K562 (cell line): ENCODE results near the gene SACM1L. TPM values are rescaled to one million over a fixed set of nuclear protein-coding genes. Genes with fewer than 3 reads are reported as not detected.

Experiments used
- ATAC-seq: fragments of 200-7000 bp; cut with Tn5 transposase; 3 replicates; pipeline ENCODE4 v1.9.1; 2020; ENCODE audit warnings: moderate library complexity
- BruUV-seq: library from RNA; stranded (reverse); fragments of 400-500 nt; replicated peaks from 2 replicates; lab custom pipeline; 2021; lab: Mats Ljungman, UMichigan
- CTCF ChIA-PET: fragments of 300-600 bp; formaldehyde crosslinking; extraction: SDS; loops from one replicate; lab custom pipeline; 2021; ENCODE audit warnings: low intra/inter-chr PET ratio; lab: Yijun Ruan, JAX
- POLR2A ChIA-PET: fragments of 300-600, 350-650 bp; sonication (Branson Sonifier 250); formaldehyde crosslinking; extraction: SDS; loops from one replicate; lab custom pipeline; 2021; ENCODE audit warnings: antibody characterized with exemption, inconsistent platforms; lab: Yijun Ruan, JAX
- DNase-seq, 4 experiments: peaks; one replicate each; pipeline versions ENCODE4 v3.0.0 to v3.0.0-alpha.2; 2011 to 2018; ENCODE audit warnings: low spot score in 3 of 4, mixed read lengths in 3 of 4; ENCODE audit errors: extremely low read depth in 1 of 4
- FAIRE-seq: peaks from 2 replicates; lab custom pipeline; 2011; peaks lifted over from hg19 to GRCh38; lab: Jason Lieb, UNC
- H2AFZ ChIP-seq: 2 replicates; pipeline ENCODE4 v1.6.0; 2011; ENCODE audit warnings: low read depth, low read length, control low read depth, inconsistent platforms
- H3K27ac ChIP-seq: fragments of 200-600 bp; 3 replicates; pipeline ENCODE4 v1.8.0; 2011; ENCODE audit warnings: low read depth, mild to moderate bottlenecking, control low read depth, inconsistent platforms, low read length, moderate library complexity, mixed read lengths; ENCODE audit errors: extremely low read depth
- H3K27me3 ChIP-seq, 2 experiments: fragments of 300-600 bp in 1 of 2; 2 replicates in 1 of 2; 3 replicates in 1 of 2; pipeline versions ENCODE4 v1.6.0 to v1.8.0; 2011; ENCODE audit warnings: inconsistent platforms in 2 of 2, low read length in 2 of 2, mild to moderate bottlenecking in 1 of 2, mixed read lengths in 1 of 2, moderate library complexity in 1 of 2; ENCODE audit not compliant: control insufficient read depth in 2 of 2, insufficient read depth in 2 of 2
- H3K36me3 ChIP-seq: fragments of 300-600 bp; 3 replicates; pipeline ENCODE4 v1.8.0; 2011; ENCODE audit warnings: mild to moderate bottlenecking, low read length, inconsistent platforms; ENCODE audit not compliant: control insufficient read depth, insufficient read depth
- H3K4me1 ChIP-seq, 2 experiments: fragments of 200-600 bp in 1 of 2; replicated peaks in 1 of 2; 2 replicates in 1 of 2; 3 replicates in 1 of 2; pipeline versions ENCODE4 v1.5.1 to v1.8.0; 2011; ENCODE audit warnings: inconsistent platforms in 2 of 2, low read length in 2 of 2, mild to moderate bottlenecking in 1 of 2, mixed read lengths in 1 of 2, moderate library complexity in 1 of 2; ENCODE audit not compliant: control insufficient read depth in 2 of 2, insufficient read depth in 2 of 2
- H3K4me2 ChIP-seq: 2 replicates; pipeline ENCODE4 v1.6.1; 2011; ENCODE audit warnings: low read length, control low read depth, inconsistent platforms, mixed read lengths; ENCODE audit not compliant: insufficient read depth
- H3K4me3 ChIP-seq: fragments of 200-600 bp; sonication (generic), shearing (Covaris generic); 2 replicates; pipeline ENCODE4 v1.5.1; 2016; ENCODE audit warnings: control low read depth, inconsistent platforms
- H3K79me2 ChIP-seq: fragments of 200-600 bp; 3 replicates; pipeline ENCODE4 v1.8.0; 2011; ENCODE audit warnings: low read length, inconsistent platforms; ENCODE audit not compliant: control insufficient read depth, insufficient read depth
- H3K9ac ChIP-seq, 2 experiments: 2 replicates each; pipeline versions ENCODE4 v1.6.0 to v1.6.1; 2011; ENCODE audit warnings: low read depth in 2 of 2, low read length in 2 of 2, control low read depth in 1 of 2, inconsistent platforms in 1 of 2, mild to moderate bottlenecking in 1 of 2, mixed read lengths in 1 of 2; ENCODE audit not compliant: insufficient read depth in 1 of 2
- H3K9me1 ChIP-seq: one replicate; pipeline ENCODE4 v1.6.0; 2011; ENCODE audit warnings: inconsistent platforms, mild to moderate bottlenecking, low read length, moderate library complexity; ENCODE audit not compliant: control insufficient read depth, insufficient read depth
- H3K9me3 ChIP-seq: replicated peaks from 2 replicates; pipeline ENCODE4 v1.5.1; 2011; ENCODE audit warnings: low read depth, low read length, inconsistent platforms; ENCODE audit not compliant: control insufficient read depth, insufficient read depth
- H4K20me1 ChIP-seq: replicated peaks from 2 replicates; pipeline ENCODE4 v1.6.1; 2011; ENCODE audit warnings: low read length, inconsistent platforms, mixed read lengths; ENCODE audit not compliant: control insufficient read depth, insufficient read depth
- MAFF ChIP-seq: IDR thresholded peaks from 2 replicates; pipeline ENCODE4 v1.6.1; 2012; ENCODE audit warnings: low read length, improper control_type of control experiment
- NFYB ChIP-seq: IDR thresholded peaks from 2 replicates; pipeline ENCODE4 v1.6.1; 2011; ENCODE audit warnings: mild to moderate bottlenecking, moderate library complexity; ENCODE audit not compliant: insufficient read length; ENCODE audit errors: extremely low read depth
- ZBTB17 ChIP-seq: fragments of 450-650 bp; formaldehyde crosslinking; IDR thresholded peaks from 2 replicates; pipeline ENCODE4 v1.4.0; 2020; ENCODE audit warnings: mild to moderate bottlenecking
- ZNF551 ChIP-seq: fragments of 250-450 bp; sonication (Bioruptor Pico); IDR thresholded peaks from 2 replicates; pipeline ENCODE4 v1.5.0; 2021; ENCODE audit warnings: mild to moderate bottlenecking, moderate library complexity
- WGBS: fragments of 100-300 bp; shearing (Covaris generic); methylation state at CpG from one replicate; pipeline ENCODE4 v1.1.6; 2016; ENCODE audit warnings: low coverage, mixed read lengths; ENCODE audit not compliant: insufficient coverage; ENCODE audit errors: missing lambda C conversion rate; 5-methylcytosine and 5-hydroxymethylcytosine counted together
- in situ Hi-C: fragments of 300-500 bp; cut with MboI; formaldehyde crosslinking; loops from 4 replicates; pipeline ENCODE4 v1.15.0; 2018; ENCODE audit warnings: inconsistent platforms, mixed read lengths
- intact Hi-C: fragments of 100-400 bp; cut with micrococcal nuclease; formaldehyde crosslinking; loops from 2 replicates; pipeline ENCODE4 v1.14.2; 2022
- polyA plus RNA-seq, 8 experiments: library from polyadenylated mRNA; depleted of rRNA in 4 of 8; stranded (reverse) in 5 of 8; unstranded in 3 of 8; fragments of >200 nt; fragmentation: Nextera tagmentation in 2 of 8; fragmentation: Illumina TruSeq in 1 of 8; extraction: Ambion mirVana in 2 of 8; extraction: Trizol in 1 of 8; gene quantifications; 2 replicates each; pipeline versions ENCODE4 v1.2.1 to v1.2.3, GENCODE V29; 2011 to 2014; ENCODE audit warnings: inconsistent platforms in 1 of 8, missing spikeins in 1 of 8
- total RNA-seq, 7 experiments: library from RNA; depleted of rRNA in 6 of 7; stranded (reverse); fragments of >200 nt in 6 of 7; fragmentation: Illumina TruSeq in 2 of 7; extraction: Trizol in 2 of 7; gene quantifications; 2 replicates each; pipeline versions ENCODE4 v1.2.1 to v1.2.3, GENCODE V29; 2011 to 2021; ENCODE audit warnings: low replicate concordance in 1 of 7
- TF ChIP-seq, protein P1 (sequence below): fragments of 200-600 bp; sonication (generic); IDR thresholded peaks from one replicate; pipeline ENCODE4 v1.6.1; 2012; ENCODE audit warnings: mild to moderate bottlenecking, low read depth, low read length, inconsistent platforms
- TF ChIP-seq, protein P2 (sequence below): sonication (generic); formaldehyde crosslinking; IDR thresholded peaks from 2 replicates; pipeline ENCODE4 v1.8.1; 2023; ENCODE audit warnings: mild to moderate bottlenecking, missing genetic modification reagents

Gene SACM1L
- total and polyA plus RNA-seq, 9 of the 15 experiments (the other 6 are each of a cell fraction or from before 2014, with no cell fraction given) = 25.7 to 67.2 (median 40.3) TPM

GRCh38 chr3:45641756-45642155 lies 47.4 kb upstream of the SACM1L start:
- intact Hi-C loops = loop anchor here (5.0 kb wide), 1 partner anchor 49 kb away; the partner anchor contains the start of gene LIMD1
- H3K4me3 ChIP-seq = no peak overlapping the region
- no peak overlapping the region for H3K9ac ChIP-seq
- WGBS = 70% methylated on average over 2 of the region's 2 CpGs
- peaks cover 24% of the 10 kb centered on the region for H3K79me2 ChIP-seq
- H3K4me2 ChIP-seq = no peak overlapping the region
- no peaks in the 10 kb centered on the region for H3K27me3 ChIP-seq
- H2AFZ ChIP-seq = no peak overlapping the region
- H3K4me1 ChIP-seq = peaks cover 5 to 16% of the 10 kb centered on the region in 2 experiments; a peak in 4 of 5 replicates
- BruUV-seq = no TSS peak
- H3K9me1 ChIP-seq = no peaks in the 10 kb centered on the region
- H3K27ac ChIP-seq = no peak overlapping the region
- ChIA-PET CTCF (no interaction called here), POLR2A (interaction anchor here (1.1 to 1.6 kb wide), 3 partner anchors 10 to 47 kb away, joined by 3 to 7 read pairs (median 4); partner anchors contain the start of gene LIMD1)
- in situ Hi-C loops = no loop called here
- no peaks in the 10 kb centered on the region for H3K9me3 ChIP-seq
- FAIRE-seq (no peak), DNase-seq (no peak), ATAC-seq (no peak)
- no peaks in the 10 kb centered on the region for H4K20me1 ChIP-seq
- H3K36me3 ChIP-seq = peaks cover 33% of the 10 kb centered on the region; the same call in 2 of the 3 replicates
- TF ChIP-seq, protein P1, sequence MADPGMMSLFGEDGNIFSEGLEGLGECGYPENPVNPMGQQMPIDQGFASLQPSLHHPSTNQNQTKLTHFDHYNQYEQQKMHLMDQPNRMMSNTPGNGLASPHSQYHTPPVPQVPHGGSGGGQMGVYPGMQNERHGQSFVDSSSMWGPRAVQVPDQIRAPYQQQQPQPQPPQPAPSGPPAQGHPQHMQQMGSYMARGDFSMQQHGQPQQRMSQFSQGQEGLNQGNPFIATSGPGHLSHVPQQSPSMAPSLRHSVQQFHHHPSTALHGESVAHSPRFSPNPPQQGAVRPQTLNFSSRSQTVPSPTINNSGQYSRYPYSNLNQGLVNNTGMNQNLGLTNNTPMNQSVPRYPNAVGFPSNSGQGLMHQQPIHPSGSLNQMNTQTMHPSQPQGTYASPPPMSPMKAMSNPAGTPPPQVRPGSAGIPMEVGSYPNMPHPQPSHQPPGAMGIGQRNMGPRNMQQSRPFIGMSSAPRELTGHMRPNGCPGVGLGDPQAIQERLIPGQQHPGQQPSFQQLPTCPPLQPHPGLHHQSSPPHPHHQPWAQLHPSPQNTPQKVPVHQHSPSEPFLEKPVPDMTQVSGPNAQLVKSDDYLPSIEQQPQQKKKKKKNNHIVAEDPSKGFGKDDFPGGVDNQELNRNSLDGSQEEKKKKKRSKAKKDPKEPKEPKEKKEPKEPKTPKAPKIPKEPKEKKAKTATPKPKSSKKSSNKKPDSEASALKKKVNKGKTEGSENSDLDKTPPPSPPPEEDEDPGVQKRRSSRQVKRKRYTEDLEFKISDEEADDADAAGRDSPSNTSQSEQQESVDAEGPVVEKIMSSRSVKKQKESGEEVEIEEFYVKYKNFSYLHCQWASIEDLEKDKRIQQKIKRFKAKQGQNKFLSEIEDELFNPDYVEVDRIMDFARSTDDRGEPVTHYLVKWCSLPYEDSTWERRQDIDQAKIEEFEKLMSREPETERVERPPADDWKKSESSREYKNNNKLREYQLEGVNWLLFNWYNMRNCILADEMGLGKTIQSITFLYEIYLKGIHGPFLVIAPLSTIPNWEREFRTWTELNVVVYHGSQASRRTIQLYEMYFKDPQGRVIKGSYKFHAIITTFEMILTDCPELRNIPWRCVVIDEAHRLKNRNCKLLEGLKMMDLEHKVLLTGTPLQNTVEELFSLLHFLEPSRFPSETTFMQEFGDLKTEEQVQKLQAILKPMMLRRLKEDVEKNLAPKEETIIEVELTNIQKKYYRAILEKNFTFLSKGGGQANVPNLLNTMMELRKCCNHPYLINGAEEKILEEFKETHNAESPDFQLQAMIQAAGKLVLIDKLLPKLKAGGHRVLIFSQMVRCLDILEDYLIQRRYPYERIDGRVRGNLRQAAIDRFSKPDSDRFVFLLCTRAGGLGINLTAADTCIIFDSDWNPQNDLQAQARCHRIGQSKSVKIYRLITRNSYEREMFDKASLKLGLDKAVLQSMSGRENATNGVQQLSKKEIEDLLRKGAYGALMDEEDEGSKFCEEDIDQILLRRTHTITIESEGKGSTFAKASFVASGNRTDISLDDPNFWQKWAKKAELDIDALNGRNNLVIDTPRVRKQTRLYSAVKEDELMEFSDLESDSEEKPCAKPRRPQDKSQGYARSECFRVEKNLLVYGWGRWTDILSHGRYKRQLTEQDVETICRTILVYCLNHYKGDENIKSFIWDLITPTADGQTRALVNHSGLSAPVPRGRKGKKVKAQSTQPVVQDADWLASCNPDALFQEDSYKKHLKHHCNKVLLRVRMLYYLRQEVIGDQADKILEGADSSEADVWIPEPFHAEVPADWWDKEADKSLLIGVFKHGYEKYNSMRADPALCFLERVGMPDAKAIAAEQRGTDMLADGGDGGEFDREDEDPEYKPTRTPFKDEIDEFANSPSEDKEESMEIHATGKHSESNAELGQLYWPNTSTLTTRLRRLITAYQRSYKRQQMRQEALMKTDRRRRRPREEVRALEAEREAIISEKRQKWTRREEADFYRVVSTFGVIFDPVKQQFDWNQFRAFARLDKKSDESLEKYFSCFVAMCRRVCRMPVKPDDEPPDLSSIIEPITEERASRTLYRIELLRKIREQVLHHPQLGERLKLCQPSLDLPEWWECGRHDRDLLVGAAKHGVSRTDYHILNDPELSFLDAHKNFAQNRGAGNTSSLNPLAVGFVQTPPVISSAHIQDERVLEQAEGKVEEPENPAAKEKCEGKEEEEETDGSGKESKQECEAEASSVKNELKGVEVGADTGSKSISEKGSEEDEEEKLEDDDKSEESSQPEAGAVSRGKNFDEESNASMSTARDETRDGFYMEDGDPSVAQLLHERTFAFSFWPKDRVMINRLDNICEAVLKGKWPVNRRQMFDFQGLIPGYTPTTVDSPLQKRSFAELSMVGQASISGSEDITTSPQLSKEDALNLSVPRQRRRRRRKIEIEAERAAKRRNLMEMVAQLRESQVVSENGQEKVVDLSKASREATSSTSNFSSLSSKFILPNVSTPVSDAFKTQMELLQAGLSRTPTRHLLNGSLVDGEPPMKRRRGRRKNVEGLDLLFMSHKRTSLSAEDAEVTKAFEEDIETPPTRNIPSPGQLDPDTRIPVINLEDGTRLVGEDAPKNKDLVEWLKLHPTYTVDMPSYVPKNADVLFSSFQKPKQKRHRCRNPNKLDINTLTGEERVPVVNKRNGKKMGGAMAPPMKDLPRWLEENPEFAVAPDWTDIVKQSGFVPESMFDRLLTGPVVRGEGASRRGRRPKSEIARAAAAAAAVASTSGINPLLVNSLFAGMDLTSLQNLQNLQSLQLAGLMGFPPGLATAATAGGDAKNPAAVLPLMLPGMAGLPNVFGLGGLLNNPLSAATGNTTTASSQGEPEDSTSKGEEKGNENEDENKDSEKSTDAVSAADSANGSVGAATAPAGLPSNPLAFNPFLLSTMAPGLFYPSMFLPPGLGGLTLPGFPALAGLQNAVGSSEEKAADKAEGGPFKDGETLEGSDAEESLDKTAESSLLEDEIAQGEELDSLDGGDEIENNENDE = no peak
- no peak for TF ChIP-seq MAFF
- no peak for TF ChIP-seq NFYB
- TF ChIP-seq ZBTB17 = no peak
- TF ChIP-seq, protein P2, sequence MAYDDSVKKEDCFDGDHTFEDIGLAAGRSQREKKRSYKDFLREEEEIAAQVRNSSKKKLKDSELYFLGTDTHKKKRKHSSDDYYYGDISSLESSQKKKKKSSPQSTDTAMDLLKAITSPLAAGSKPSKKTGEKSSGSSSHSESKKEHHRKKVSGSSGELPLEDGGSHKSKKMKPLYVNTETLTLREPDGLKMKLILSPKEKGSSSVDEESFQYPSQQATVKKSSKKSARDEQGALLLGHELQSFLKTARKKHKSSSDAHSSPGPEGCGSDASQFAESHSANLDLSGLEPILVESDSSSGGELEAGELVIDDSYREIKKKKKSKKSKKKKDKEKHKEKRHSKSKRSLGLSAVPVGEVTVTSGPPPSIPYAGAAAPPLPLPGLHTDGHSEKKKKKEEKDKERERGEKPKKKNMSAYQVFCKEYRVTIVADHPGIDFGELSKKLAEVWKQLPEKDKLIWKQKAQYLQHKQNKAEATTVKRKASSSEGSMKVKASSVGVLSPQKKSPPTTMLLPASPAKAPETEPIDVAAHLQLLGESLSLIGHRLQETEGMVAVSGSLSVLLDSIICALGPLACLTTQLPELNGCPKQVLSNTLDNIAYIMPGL = no peak
- TF ChIP-seq ZNF551 (CRISPR knock-in tag) = no peak
